Muscle layer of duodenum (tissue), 2 donors: ENCODE measurements around the gene SGPP2.
"Not testable (repeated sequence)": the region's sequence is repeated elsewhere in the genome, so short reads cannot be mapped to it uniquely, and the experiment has no call there.

Experiments
- H3K27ac ChIP-seq: one replicate; pipeline ENCODE4 v1.7.0; 2013; ENCODE audit warnings: mild to moderate bottlenecking, low read length
- H3K27me3 ChIP-seq: one replicate; pipeline ENCODE4 v1.7.0; 2013; ENCODE audit warnings: low read depth, mild to moderate bottlenecking, control low read depth, low read length
- H3K36me3 ChIP-seq, 2 donors: one replicate each; pipeline ENCODE4 v1.7.0; 2013; ENCODE audit warnings: low read length in 2 of 2, control low read depth in 1 of 2, mild to moderate bottlenecking in 1 of 2; ENCODE audit not compliant: insufficient read depth in 2 of 2, control insufficient read depth in 1 of 2
- H3K4me1 ChIP-seq, 2 donors: one replicate each; pipeline ENCODE4 v1.7.0; 2013; ENCODE audit warnings: low read length in 2 of 2, mild to moderate bottlenecking in 2 of 2, control low read depth in 1 of 2, moderate library complexity in 1 of 2; ENCODE audit not compliant: insufficient read depth in 2 of 2, control insufficient read depth in 1 of 2
- H3K4me3 ChIP-seq, 2 donors: one replicate each; pipeline ENCODE4 v1.7.0; 2013; ENCODE audit warnings: low read length in 2 of 2, low read depth in 1 of 2, mild to moderate bottlenecking in 1 of 2
- H3K9me3 ChIP-seq, 2 donors: one replicate each; pipeline ENCODE4 v1.7.0; 2013; ENCODE audit warnings: low read length in 2 of 2, control low read depth in 1 of 2, mild to moderate bottlenecking in 1 of 2; ENCODE audit not compliant: control insufficient read depth in 1 of 2
- donor health status: healthy.

Gene SGPP2

GRCh38 chr2:222410534-222410933 is 13.8 kb upstream of the SGPP2 start:
- no peak overlapping the region for H3K27ac ChIP-seq
- H3K4me1 ChIP-seq, result no peaks in the 10 kb centered on the region
- H3K9me3 ChIP-seq, result peaks cover 2 to 6% of the 10 kb centered on the region in 2 donors
- H3K27me3 ChIP-seq, result no peaks in the 10 kb centered on the region
- H3K4me3 ChIP-seq, result no peak overlapping the region
- H3K36me3 ChIP-seq, result no peaks in the 10 kb centered on the region

DNA sequence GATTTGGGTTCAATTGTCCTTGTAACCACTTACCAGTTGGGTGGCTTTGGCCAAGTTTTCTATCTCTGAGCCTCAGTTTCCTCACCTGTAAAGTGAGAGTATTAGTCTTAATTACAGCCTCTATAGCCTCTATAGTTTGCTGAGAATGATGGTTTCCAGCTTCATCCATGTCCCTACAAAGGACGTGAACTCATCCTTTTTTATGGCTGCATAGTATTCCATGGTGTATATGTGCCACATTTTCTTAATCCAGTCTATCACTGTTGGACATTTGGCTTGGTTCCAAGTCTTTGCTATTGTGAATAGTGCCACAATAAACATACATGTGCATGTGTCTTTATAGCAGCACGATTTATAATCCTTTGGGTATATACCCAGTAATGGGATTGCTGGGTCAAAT is 12.0 kb upstream of the SGPP2 start:
- not testable (repeated sequence) for H3K4me1 ChIP-seq, H3K27ac ChIP-seq, H3K9me3 ChIP-seq, H3K27me3 ChIP-seq, H3K36me3 ChIP-seq, H3K4me3 ChIP-seq

DNA sequence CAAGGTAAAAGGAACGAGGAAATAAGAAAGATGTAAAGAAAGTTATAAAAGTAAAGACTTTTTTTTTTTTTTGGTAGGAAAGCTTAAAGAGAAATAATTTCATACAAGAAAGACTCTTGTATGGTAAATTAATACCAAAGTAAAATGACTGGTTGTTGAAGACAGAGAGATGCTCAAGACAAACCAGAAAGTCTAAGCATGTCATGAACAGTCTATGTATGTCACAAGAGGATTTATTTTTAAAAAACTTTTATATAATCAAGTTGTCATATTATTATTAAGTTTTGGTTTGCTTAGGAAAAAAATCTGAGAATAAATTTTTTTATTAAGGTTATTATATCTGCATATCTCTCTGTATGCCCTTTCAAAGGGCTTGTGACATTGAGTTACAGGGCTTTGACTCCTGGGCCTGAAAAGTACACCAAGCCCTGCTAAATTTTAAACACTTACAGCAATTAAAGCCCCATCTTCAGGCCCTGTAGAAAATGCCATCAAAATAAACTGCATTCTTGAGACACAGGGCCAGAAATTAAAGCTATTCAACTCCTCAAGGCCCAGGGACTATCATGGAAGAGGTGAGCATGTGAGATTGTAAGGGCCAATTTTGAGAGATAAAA is 10.9 kb upstream of the SGPP2 start:
- Histone ChIP-seq H3K27ac (no peak overlapping the region), H3K4me3 (no peak overlapping the region), H3K36me3 (no peaks in the 10 kb centered on the region), H3K9me3 (peaks cover 2 to 6% of the 10 kb centered on the region in 2 donors), H3K27me3 (no peaks in the 10 kb centered on the region), H3K4me1 (no peaks in the 10 kb centered on the region)

DNA sequence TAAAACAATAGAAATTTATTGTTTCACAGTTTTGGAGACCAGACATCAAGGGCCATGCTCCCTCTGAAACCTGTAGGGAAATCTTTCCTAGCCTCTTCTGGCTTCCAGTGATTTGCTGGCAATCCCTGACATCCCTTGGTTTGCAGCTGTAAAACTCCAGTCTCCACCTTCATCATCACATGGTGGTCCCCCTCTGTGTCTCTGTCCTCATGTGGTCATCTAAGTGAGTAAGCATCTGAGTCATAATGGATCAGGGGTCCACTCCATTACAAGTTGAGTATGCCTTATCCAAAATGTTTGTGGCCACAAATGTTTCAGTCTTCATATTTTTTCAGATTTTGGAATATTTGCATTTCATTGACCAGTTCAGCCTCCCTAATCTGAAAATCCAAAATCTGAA is 5.6 kb upstream of the SGPP2 start:
- H3K27ac ChIP-seq, result no peak overlapping the region
- no peak overlapping the region for H3K4me3 ChIP-seq
- H3K9me3 ChIP-seq, result no peaks in the 10 kb centered on the region
- peaks cover 1% of the 10 kb centered on the region for H3K27me3 ChIP-seq
- H3K4me1 ChIP-seq, result peaks cover under 1 to 1% of the 10 kb centered on the region in 2 donors
- no peaks in the 10 kb centered on the region for H3K36me3 ChIP-seq

- H3K4me1 ChIP-seq, result peaks cover 3 to 15% of the 10 kb centered on the region in 2 donors
- H3K4me3 ChIP-seq, result no peak overlapping the region
- no peaks in the 10 kb centered on the region for H3K36me3 ChIP-seq
- H3K27me3 ChIP-seq, result peaks cover 12% of the 10 kb centered on the region
- no peaks in the 10 kb centered on the region for H3K9me3 ChIP-seq
- no peak overlapping the region for H3K27ac ChIP-seq
Observed at GRCh38 chr2:222420508-222420907, 3.8 kb upstream of the SGPP2 start.

- H3K27ac ChIP-seq, result no peak overlapping the region
- H3K4me1 ChIP-seq, result peaks cover 3 to 15% of the 10 kb centered on the region in 2 donors
- H3K9me3 ChIP-seq, result no peaks in the 10 kb centered on the region
- peaks cover 15% of the 10 kb centered on the region for H3K27me3 ChIP-seq
- H3K4me3 ChIP-seq, result no peak overlapping the region
- H3K36me3 ChIP-seq, result no peaks in the 10 kb centered on the region
Observed at GRCh38 chr2:222421626-222422025, 2.7 kb upstream of the SGPP2 start.

DNA sequence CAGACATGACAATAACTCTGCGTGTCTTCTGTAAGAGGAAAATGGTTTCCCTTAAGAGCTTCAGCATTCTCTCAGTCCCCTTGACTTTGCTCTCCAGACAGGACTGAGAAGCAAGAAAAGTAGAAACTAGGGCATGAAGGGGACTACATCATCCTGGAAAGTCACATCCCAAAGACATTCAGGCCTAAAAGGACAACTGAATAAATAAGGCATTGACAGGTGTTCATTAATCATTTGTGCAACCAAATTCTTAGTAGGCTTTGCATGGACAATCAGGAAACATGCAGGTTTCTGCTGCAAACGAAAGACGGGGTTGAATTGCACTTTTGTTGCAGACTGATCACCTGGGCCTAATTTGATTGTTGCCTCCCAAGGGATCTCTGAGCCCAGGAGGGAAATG is 1.2 kb upstream of the SGPP2 start:
- no peaks in the 10 kb centered on the region for H3K9me3 ChIP-seq
- H3K4me1 ChIP-seq, result peaks cover 3 to 15% of the 10 kb centered on the region in 2 donors
- no peaks in the 10 kb centered on the region for H3K36me3 ChIP-seq
- H3K4me3 ChIP-seq, result no peak overlapping the region
- no peak overlapping the region for H3K27ac ChIP-seq
- H3K27me3 ChIP-seq, result peaks cover 15% of the 10 kb centered on the region

DNA sequence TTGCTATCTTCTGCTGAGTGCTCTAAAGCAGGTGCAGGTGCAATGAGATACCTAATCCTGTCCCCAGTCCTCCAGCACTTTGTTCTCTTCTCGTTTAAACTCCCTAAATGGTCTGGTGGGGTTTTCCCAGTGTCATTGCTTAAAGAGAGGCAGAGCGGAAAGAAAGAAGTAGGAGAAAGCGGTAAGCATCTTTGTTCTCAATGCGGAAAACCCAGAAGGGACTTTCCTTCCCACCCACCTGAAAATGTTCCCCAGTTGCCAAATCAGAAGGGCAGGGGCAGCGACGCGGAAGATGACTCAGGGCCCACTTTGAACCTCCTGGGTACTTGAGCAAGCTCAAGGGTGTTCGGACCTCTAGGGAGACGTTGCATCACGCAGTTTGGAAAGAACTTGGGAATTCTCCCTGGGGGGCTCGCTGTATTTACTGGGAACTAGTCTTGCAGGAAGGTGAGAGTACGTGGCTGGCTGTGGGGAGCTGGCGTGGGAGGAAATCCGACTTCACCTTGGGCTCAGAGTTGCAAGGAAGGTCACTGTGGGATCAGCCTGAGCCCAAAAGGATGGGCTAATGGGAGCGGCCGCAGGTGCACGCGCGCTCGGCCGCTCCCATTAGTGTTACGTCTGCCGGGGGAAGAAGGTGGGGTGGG is 589 bp upstream of the SGPP2 start:
- Histone ChIP-seq H3K9me3 (no peaks in the 10 kb centered on the region), H3K27me3 (peaks cover 15% of the 10 kb centered on the region), H3K36me3 (no peaks in the 10 kb centered on the region), H3K4me1 (peaks cover 3 to 15% of the 10 kb centered on the region in 2 donors), H3K4me3 (peak overlapping the region; percentile 47 to 67), H3K27ac (no peak overlapping the region)

GRCh38 chr2:222424729-222425671 is 657 bp downstream of the SGPP2 start:
- Histone ChIP-seq H3K4me3 (peak overlapping the region; percentile 55 to 67), H3K36me3 (no peaks in the 10 kb centered on the region), H3K9me3 (no peaks in the 10 kb centered on the region), H3K27ac (peak overlapping the region; percentile 78), H3K4me1 (peaks cover 3 to 15% of the 10 kb centered on the region in 2 donors), H3K27me3 (peaks cover 15% of the 10 kb centered on the region)

GRCh38 chr2:222427646-222428301 is 3.4 kb downstream of the SGPP2 start:
- Histone ChIP-seq H3K9me3 (no peaks in the 10 kb centered on the region), H3K27ac (peak overlapping the region; percentile 77), H3K27me3 (peaks cover 15% of the 10 kb centered on the region), H3K4me1 (peaks cover 7 to 15% of the 10 kb centered on the region in 2 donors), H3K4me3 (no peak overlapping the region), H3K36me3 (no peaks in the 10 kb centered on the region)

DNA sequence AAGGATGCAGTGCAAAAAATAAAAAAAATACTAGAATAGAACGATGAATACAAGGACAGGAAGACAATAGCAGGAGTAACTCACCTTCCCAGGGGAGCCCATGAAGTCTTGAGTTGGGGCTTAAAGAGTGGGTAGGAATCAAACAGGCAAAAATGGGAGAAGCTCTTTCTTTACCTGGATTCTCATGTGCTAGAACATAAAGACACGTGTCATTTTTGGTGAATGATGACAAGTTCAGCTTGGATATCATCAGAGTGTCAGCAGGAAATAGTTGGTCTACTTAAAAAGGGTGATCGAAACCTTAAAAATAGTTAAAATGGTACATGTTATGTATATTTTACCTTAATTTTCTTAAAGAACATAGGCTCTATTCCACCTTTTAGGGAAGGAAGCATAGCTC is 5.7 kb downstream of the SGPP2 start:
- Histone ChIP-seq H3K4me1 (peaks cover 3 to 4% of the 10 kb centered on the region in 2 donors), H3K4me3 (no peak overlapping the region), H3K9me3 (no peaks in the 10 kb centered on the region), H3K27ac (no peak overlapping the region), H3K36me3 (no peaks in the 10 kb centered on the region), H3K27me3 (peaks cover 7% of the 10 kb centered on the region)
